ENCODE measurements around the gene SDK1.
"Not testable (repeated sequence)": the region's sequence is repeated elsewhere in the genome, so short reads cannot be mapped to it uniquely, and the experiment has no call there.

The SDK1 gene

DNA sequence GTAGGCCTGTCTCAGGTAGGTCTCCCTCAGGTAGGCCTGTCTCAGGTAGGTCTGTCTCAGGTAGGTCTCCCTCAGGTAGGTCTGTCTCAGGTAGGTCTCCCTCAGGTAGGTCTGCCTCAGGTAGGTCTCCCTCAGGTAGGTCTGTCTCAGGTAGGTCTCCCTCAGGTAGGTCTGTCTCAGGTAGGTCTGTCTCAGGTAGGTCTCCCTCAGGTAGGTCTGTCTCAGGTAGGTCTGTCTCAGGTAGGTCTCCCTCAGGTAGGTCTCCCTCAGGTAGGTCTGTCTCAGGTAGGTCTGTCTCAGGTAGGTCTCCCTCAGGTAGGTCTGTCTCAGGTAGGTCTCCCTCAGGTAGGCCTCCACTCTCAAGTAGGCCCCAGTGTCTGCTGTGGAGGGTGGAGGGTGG, 281.1 kb downstream of the SDK1 start:
- not testable (repeated sequence) for DNase-seq (ENCODE audit: low read depth in 3 of 3)

DNA sequence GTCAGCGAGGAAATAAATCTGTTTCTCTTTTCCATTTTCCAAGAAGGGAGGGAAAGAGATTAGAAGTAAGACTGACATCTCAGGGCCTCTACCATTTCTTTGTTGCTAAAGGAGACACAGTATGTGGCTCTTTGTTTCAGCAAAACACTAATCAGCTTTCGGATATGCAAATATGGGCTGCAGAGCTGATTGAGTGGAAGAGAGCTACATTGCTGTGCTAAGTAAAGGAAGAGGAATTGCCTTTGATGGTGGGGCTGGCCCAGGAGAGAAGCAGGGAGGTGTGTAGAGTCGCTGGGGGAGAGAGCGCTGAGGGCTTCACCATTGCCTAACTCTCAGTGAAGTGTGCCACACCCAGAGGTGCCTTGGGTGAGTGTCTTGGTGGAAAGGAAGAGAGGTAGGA, 284.8 kb downstream of the SDK1 start:
- DNase-seq (ENCODE audit: low read depth in 3 of 3) = no peak

DNA sequence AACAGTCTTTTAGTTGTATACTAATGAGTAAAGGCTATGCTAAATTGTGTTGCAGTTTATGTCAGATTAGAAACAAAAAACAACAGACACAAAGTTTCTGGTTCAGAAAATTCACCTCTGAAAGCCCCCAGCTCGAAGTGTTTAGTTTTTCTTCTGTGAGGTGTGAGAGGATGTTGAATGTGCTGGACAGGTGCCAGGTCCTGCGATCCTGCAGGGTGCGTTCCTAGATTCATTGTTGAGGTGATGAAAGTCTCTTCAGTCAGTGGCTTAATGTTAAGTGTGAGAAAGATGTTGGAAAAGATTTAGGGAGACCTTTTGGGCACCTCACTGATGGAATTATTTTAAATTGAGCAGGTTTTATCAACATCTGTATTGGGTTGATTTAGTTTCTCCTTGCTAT, 287.3 kb downstream of the SDK1 start:
- DNase-seq (ENCODE audit: low read depth in 3 of 3) = no peak

DNA sequence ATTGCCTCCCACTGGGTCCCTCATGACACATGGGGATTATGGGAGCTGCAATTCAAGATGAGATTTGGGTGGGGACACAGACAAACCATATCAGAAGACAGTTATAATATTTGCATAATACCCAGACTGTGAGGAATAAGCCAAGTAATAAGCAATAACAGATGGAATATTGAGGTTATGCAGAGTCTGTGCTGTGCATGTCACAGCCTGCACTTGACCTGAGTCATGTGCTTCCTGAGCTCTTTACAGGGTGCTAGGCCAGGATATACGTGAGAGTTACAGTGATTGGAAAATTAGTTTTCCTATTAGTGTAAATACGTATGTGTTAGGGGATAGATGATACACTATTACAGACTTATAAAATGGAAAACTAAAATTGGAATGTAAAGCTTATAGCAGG, 288.7 kb downstream of the SDK1 start:
- DNase-seq (ENCODE audit: low read depth in 3 of 3) = no peak

DNA sequence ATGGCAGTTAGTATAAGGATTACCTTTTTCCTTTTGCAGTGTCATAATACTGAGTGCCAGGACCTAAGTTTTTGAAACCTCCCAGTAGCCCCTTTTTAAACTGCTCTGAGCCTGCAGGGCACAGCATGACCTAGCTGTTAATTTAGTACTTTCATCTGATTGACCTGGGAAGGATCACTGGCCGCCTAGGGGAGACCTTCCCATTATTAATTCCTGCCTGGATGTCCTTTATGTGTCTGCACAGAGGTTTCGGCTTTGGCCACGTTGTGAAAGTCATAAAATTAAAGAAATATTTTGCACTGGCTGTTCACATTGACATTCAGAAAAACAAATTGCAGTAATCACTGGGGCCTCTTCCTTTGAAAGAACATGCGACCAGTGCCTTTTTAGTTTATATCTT, 290.2 kb downstream of the SDK1 start:
- no peak for DNase-seq (ENCODE audit: low read depth in 3 of 3)

DNA sequence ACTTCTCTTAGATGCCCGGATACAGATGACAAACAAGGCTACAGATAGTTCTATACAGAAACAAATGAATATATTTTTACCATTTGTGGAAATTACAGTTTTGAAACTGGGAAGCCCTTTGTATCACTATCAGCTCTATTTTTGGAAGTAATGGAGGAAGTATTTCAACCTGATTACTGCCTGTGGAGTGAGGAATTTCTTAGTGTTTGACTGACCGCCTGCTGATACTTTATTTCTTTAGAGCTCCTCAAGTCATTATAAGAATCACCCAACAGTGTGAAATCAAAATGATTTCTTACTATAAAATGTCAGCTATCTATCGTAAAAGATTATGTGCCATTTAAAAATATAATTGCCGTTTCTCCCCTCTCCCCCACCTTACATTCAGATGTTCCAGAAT, 290.9 kb downstream of the SDK1 start:
- DNase-seq (ENCODE audit: low read depth in 3 of 3) = no peak

DNA sequence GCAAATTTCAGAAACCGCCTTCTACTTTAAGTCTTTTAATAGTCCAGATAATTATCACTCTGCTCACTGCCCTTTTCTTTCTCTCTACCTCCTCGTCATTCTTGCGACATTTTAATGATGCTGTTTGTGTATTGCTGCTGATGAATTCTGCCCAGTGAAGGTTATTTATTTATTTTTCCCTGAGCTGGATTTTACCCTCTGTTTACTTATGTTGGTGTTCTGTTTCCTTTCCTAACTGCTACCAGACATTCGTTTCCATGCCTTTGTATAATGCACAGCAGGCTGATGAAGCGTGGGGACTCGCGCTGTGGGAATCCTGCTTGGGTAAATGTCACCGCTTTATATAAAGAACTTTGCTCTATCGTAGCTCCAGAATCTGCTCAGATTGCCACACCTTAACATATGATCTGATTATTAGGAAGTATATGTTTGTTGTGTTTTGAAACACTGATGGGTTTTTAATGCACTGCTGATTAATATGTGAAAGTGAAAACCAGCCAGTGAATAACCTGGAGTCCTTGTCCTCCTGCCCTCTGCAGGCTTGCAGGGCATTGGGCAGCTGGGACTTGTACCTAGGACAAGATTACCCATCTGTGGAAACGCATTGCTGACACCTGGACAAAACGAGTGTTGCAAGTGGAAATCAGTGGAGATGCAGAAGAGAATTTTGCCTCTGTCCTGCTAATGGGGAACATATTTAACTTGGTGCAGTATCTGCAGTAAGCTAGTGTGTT, 291.5 kb downstream of the SDK1 start:
- DNase-seq (ENCODE audit: low read depth in 3 of 3) = no peak

DNA sequence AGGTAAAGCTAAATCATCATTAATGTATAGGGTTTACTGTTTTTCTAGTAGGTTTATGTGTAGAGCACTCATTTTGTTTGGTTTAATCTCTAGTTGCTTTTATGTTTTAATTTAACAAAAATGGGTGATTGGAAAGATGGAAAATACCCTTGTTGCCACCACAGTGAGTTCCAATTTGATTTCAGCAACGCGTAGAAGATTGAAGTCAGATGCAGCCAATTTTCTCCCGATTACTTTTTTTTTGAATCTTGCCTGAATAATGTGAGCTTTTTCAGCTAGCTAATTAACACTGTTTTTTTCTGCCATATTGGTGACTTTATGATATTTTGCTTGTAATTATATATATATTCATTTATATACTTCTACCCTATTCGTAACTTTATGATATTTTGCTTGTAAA, 293.8 kb downstream of the SDK1 start:
- no peak for DNase-seq (ENCODE audit: low read depth in 3 of 3)

DNA sequence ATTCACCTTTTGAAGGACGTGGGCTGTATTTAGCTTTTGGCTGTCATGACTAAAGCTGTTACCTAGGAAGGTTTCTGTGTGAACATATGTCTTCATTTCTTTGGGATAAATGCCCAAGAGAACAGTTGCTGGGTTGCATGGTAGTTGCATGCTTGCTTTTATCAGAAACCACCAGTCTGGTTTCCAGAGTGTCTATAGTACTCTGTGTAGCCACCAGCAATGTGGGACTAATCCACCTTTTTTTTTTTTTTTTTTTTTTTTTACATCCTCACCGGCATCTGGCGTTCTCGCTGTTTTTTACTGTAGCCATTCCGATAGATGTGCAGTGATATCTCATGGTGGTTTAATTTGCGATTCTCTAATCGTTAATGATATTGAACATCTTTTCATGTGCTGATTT, 297.8 kb downstream of the SDK1 start:
- DNase-seq (ENCODE audit: low read depth in 3 of 3) = no peak

DNA sequence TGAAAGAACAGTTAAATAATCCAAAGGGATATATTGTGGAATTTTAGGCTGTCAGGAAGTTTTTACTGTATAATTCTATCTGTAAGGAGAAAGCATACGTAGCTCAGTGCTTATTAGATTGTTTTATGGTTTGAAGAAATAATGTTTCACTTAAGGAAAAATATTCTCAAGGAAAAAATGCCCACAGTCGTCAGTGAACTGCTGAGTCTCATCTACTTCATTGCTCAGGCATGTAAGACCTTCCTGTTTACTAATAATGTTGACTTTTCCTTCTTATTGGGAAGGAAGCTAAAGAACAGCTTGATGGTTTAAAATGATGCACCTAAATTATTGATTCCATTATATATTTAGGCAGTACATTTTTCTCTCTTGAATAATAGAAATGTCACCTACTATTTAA, 304.2 kb downstream of the SDK1 start:
- DNase-seq (ENCODE audit: low read depth in 3 of 3) = no peak

DNA sequence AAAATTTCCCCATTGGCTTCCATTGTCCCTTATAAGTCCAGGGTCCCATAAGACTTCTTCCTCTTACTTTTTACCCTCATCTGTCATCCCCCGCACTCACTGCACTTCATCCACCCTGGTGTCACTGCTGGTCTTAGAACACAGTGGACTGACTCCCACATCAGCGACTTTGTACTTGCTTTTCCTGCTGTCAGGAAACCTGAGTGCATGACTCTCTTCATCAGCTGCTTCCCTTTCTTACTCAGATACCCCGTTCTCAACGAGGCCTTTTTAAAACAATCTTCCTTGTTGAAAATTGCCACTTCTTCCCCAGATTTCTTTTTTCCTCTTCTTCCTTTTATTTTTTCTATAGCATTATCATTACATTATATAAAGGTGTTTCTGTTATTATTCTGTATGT, 305.4 kb downstream of the SDK1 start:
- no peak for DNase-seq (ENCODE audit: low read depth in 3 of 3)

DNA sequence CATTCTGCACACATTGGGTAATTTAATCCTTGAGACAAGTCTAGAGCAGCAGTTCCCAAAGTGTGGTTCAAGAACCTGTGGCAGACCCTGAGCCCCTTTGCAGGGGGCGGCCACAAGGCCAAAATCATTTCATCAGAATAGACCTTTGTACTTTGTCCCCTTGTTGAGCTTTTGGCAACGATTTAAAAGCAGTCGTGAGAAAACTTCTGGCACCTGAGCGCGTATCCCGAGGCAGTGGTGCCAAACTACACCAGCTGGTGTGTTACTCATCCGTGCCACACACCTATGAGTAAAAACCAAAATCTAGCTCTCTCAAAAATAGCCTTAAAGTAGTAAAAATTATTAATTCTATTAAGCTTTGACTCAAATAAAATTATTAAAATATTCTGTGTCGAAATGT, 306.8 kb downstream of the SDK1 start:
- no peak for DNase-seq (ENCODE audit: low read depth in 3 of 3)

DNA sequence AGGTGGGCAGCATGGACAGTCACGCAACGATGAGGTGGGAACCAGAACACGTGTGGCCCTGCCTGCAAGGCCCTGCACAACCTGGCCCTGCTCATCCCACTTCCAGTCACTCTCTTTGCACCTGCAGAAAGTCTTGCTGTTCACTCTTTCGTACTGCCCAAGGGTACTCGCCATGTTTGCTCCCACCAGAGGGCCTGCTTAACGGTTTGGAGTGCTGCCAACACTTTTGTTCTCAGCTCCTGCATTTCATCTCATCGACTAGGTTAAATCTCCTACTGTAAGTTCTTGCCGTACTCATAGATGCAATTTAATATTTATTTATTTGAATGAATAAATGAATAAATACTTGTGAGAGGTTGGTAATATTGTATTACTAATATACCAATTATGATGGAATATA, 315.3 kb downstream of the SDK1 start:
- DNase-seq (ENCODE audit: low read depth in 3 of 3) = no peak

DNA sequence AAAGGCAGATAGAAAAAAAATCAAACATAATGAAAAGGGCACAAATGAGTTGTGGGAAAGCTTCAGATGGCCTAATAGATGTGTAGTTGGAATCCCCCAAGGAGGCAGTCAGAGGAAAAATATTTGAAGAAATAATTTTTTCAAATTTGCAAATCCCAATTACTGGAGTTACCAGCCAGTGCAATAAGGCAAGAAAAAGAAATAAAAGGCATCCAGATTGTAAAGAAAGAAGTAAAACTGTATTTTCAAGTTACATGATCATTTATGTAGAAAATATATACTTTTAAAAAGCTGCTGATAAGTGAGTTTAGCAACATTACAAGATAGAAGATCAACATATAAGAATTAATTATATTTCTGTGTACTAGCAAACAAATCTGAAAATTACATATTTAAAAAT, 329.0 kb downstream of the SDK1 start:
- DNase-seq (ENCODE audit: low read depth in 3 of 3) = no peak

DNA sequence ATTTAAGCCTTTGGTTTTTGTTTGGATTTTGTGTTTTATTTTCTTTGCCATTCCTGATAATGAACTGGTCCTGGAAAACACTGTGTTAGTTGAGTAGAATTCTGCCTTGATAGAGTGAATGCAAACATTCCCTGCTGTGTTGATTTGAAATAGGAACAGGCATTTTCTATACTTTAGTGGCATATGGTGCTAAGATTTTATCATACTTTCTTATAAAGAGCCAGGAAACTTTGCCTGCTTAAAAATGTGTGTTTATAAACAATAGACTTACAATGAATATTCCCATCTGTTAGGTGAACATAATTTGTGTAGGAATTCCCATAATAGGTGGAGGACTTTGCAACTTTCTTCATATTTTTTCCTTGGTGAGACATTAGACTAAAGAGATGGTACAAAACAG, 333.3 kb downstream of the SDK1 start:
- no peak for DNase-seq (ENCODE audit: low read depth in 3 of 3)

DNA sequence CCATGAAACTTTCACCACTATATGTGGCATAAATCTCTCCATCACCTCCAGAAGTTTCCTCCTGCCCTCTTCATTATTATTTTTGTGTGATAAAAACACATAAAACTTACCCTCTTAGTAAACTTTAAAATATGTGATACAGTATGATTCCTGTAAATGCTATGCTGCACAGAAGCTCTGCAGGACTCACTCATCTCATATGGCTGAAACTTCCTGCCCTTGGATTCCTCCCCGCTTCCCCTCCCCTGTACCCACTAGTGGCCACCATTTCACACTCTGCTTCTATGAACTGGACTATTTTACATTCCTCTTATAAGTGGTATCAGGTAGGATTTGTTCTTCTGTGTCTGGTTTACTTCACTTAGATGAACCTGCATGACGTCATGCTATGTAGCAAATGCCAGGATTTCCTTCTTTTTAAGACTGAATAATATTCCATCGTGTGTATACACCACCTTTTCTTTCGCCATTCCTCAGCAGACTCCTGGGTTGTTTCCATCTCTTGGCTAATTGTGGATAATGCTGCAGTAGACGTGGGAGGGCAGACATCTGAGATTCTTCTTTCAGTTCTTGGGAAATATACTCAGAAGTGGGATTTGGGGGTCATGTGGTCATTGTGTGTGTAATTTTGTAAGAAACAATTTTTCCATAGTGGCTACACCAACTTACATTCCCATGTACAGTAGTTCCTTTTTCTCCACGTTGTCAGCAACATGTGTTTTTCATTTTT, 335.2 kb downstream of the SDK1 start:
- no peak for DNase-seq (ENCODE audit: low read depth in 3 of 3)

DNA sequence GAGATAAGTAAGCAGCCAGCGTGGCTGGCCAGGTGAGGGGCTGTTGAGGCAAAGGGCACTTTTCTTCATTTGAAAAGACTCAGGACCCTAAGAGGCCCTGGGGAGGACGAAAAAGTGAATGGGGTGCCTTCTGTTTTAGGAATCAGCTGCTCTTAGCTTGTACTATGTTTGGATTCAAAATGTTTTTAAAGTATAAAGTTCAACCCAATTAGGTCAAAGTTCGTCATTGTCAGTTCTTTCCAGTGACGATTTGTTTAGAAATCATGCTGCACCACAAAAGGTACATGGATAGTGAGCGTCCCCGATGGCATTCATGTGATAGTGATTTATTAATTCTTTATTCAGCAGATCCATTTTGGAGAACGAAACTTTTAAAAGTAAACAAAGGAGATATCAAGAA, 338.2 kb downstream of the SDK1 start:
- DNase-seq (ENCODE audit: low read depth in 3 of 3) = no peak

DNA sequence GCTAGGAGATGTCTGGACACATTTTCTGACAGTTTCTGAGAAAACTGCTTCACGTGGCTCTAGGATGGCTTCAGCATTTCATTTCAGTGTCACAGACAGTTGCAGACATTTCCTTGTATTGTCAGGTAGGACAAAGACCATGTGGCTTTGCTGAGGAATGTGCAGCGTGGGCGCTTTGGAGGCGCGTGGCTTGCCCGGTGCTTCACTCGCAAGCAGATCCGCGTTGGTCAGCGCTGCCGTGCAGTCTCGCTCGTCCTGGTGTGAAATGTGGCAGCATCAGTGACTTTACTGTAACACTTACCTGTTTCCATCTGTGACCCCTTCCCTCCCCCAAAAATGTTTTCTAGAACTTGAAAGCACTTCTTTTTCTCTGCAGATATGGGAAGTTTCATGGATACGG, 340.5 kb downstream of the SDK1 start:
- no peak for DNase-seq (ENCODE audit: low read depth in 3 of 3)

DNA sequence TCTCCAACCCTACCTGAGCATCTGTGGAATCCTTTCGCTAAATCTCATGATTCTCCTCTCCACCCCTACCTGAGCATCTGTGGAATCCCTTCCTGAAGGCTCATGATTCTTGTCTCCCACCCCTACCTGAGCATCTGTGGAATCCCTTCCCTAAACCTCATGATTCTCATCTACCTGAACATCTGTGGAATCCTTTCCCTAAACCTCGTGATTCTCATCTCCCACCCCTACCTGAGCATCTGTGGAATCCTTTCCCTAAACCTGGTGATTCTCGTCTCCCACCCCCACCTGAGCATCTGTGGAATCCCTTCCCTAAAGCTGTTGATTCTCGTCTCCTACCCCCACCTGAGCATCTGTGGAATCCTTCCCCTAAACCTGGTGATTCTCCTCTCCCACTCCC, 342.0 kb downstream of the SDK1 start:
- DNase-seq (ENCODE audit: low read depth in 3 of 3) = no peak

DNA sequence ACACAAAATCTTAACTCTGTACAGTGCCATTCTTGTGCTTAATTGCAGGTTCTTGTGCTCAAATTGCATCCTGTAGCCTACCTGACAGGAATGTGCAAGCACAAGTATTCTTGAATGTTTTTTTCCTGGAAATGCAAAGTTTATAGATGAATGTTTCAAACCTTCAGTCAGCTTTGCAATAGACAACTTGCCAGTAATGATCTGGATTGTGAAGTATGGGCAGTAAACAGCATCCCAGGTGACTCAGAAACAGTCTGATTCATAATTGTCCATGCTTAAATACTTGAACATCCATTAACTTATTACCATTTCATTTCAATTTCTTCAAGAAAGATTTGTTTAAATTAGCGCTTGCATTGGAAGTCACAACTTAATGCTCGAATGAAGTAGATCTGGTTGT, 347.2 kb downstream of the SDK1 start:
- no peak for DNase-seq (ENCODE audit: low read depth in 3 of 3)

DNA sequence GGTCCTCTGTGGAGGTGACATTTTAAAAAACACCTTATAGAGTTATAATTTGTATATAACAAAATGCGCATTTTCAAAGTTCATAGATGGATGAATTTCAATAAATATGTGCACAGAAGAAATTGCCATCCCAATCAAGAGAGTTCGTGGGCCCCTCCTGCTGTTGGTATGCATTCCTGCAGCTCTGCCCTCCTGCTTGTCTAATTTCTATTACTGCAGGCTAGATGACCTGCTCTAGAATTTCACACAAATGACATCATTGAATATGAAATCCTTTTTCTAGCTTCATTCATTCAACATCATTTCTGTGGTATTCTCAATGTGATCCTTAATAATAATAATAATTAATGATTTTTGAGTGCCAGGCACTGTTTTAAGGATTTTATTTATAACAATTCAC, 348.2 kb downstream of the SDK1 start:
- no peak for DNase-seq (ENCODE audit: low read depth in 3 of 3)

DNA sequence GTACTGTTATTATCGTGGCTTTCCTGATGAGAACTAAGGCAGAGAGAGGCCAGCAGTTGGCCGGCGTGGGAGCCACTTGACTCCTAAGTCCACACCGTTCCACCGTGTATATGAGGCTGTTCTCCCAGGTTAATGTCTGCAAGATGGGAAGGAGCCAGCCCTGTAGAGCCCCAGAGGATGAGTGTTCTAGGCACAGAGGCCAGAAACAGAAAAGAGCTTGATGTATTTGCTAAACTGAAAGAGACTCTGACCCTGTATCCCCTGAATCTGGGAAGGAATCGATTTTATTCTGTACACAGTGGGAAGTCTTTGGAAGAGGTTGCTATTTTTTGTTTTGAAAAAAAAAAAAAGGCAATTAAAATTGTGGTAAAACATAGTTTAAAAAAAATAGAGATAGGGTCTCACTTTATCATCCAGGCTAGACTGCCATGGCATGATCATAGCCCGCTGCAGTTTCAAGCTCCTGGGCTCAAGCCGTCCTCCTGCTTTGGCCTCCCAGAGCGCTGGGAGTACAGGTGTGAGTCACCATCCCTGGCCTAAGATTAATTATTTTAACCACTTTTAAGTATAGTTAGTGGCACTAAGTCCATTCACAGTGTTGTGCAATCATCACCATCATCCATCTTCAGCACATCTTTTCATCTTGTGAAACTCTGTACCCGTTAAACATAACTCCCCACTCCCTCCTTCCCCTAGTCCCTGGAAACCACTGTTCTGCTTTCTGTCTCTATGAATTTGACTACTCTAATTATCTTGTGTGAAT, 348.8 kb downstream of the SDK1 start:
- DNase-seq (ENCODE audit: low read depth in 3 of 3) = no peak

DNA sequence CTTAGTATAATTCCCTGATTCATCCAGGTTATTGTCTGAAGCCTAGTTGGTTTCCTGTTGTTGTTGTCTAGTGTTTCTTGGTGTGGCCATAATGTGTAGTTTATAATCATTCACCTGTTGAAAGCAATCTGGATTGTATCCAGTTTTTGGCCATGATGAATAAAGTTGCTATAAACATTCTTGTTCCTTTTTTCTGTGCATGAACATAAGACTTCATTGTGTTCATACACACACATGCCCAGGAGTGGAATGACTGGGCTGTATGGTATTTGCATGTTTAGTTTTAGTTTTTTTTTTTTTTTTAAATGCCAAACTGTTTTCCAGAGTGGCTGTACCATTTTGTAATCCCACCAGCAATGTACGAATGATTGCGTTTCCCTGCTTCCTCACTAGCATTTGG, 349.8 kb downstream of the SDK1 start:
- DNase-seq (ENCODE audit: low read depth in 3 of 3) = no peak
